H9 (cell line): ENCODE results near the gene PXN. TPM values are rescaled to one million over a fixed set of nuclear protein-coding genes. Genes with fewer than 3 reads are reported as not detected.
"Not testable (repeated sequence)": the region's sequence is repeated elsewhere in the genome, so short reads cannot be mapped to it uniquely, and the experiment has no call there.

Experiments used
- DNase-seq: peaks from one replicate; pipeline ENCODE4 v3.0.0-alpha.2; 2017
- H2AFZ ChIP-seq: one replicate; pipeline ENCODE4 v1.6.1; 2013; ENCODE audit warnings: mild to moderate bottlenecking, low read length, control low read depth, moderate library complexity
- H2AK5ac ChIP-seq: 2 replicates; pipeline ENCODE4 v1.6.1; 2013; ENCODE audit warnings: low read length, control low read depth, mixed read lengths; ENCODE audit not compliant: insufficient read length
- H2BK120ac ChIP-seq: one replicate; pipeline ENCODE4 v1.6.1; 2013; ENCODE audit warnings: low read depth, mild to moderate bottlenecking, low read length, control low read depth, inconsistent platforms; ENCODE audit not compliant: poor library complexity, severe bottlenecking
- H2BK12ac ChIP-seq: 2 replicates; pipeline ENCODE4 v1.6.1; 2013; ENCODE audit warnings: low read length, control low read depth, mixed read lengths, low read depth; ENCODE audit not compliant: insufficient read length
- H2BK15ac ChIP-seq: 2 replicates; pipeline ENCODE4 v1.6.1; 2013; ENCODE audit warnings: low read depth, low read length, control low read depth
- H2BK20ac ChIP-seq: one replicate; pipeline ENCODE4 v1.6.1; 2013; ENCODE audit warnings: low read depth, mild to moderate bottlenecking, low read length, control low read depth, inconsistent platforms; ENCODE audit not compliant: poor library complexity, severe bottlenecking
- H2BK5ac ChIP-seq: 2 replicates; pipeline ENCODE4 v1.6.1; 2013; ENCODE audit warnings: low read length, control low read depth, mixed read lengths; ENCODE audit not compliant: insufficient read length
- H3K14ac ChIP-seq: 2 replicates; pipeline ENCODE4 v1.6.1; 2013; ENCODE audit warnings: low read length, control low read depth; ENCODE audit not compliant: insufficient read depth
- H3K18ac ChIP-seq: 2 replicates; pipeline ENCODE4 v1.6.1; 2013; ENCODE audit warnings: low read depth, mild to moderate bottlenecking, mixed read lengths, low read length, control low read depth; ENCODE audit not compliant: insufficient read length
- H3K23ac ChIP-seq: 2 replicates; pipeline ENCODE4 v1.6.1; 2013; ENCODE audit warnings: low read length, control low read depth, mixed read lengths, low read depth; ENCODE audit not compliant: insufficient read length
- H3K23me2 ChIP-seq: 2 replicates; pipeline ENCODE4 v1.6.1; 2013; ENCODE audit warnings: low read depth, mild to moderate bottlenecking, mixed read lengths, low read length, control low read depth; ENCODE audit not compliant: insufficient read length, poor library complexity, severe bottlenecking
- H3K27ac ChIP-seq: 2 replicates; pipeline ENCODE4 v1.5.1; 2013; ENCODE audit warnings: low read length, control low read depth, mixed read lengths, low read depth; ENCODE audit not compliant: insufficient read length
- H3K27me3 ChIP-seq: 2 replicates; pipeline ENCODE4 v1.6.1; 2013; ENCODE audit warnings: low read length, control low read depth, inconsistent platforms; ENCODE audit not compliant: insufficient read depth
- H3K4ac ChIP-seq: 2 replicates; pipeline ENCODE4 v1.6.1; 2013; ENCODE audit warnings: low read depth, mild to moderate bottlenecking, control low read depth, inconsistent platforms, low read length, moderate library complexity
- H3K4me1 ChIP-seq: 2 replicates; pipeline ENCODE4 v1.6.1; 2013; ENCODE audit warnings: low read length, control low read depth, inconsistent platforms; ENCODE audit not compliant: insufficient read depth
- H3K4me2 ChIP-seq: 2 replicates; pipeline ENCODE4 v1.6.1; 2013; ENCODE audit warnings: low read length, control low read depth, mixed read lengths; ENCODE audit not compliant: insufficient read length, insufficient read depth
- H3K56ac ChIP-seq: 2 replicates; pipeline ENCODE4 v1.6.1; 2013; ENCODE audit warnings: low read depth, mild to moderate bottlenecking, mixed read lengths, low read length, control low read depth; ENCODE audit not compliant: insufficient read length
- H3K79me1 ChIP-seq: 2 replicates; pipeline ENCODE4 v1.6.1; 2013; ENCODE audit warnings: low read depth, mild to moderate bottlenecking, moderate library complexity, low read length, control low read depth, inconsistent platforms; ENCODE audit not compliant: insufficient read depth, poor library complexity, severe bottlenecking
- H3K79me2 ChIP-seq: 2 replicates; pipeline ENCODE4 v1.6.1; 2013; ENCODE audit warnings: low read length, control low read depth, inconsistent platforms; ENCODE audit not compliant: insufficient read depth
- H3K9ac ChIP-seq: 2 replicates; pipeline ENCODE4 v1.6.1; 2013; ENCODE audit warnings: low read length, control low read depth, mixed read lengths; ENCODE audit not compliant: insufficient read length; ENCODE audit errors: extremely low read depth
- H3K9me3 ChIP-seq: one replicate; pipeline ENCODE4 v1.6.1; 2013; ENCODE audit warnings: low read depth, low read length, inconsistent platforms; ENCODE audit not compliant: control insufficient read depth
- H3T11ph ChIP-seq: one replicate; pipeline ENCODE4 v1.6.1; 2013; ENCODE audit warnings: mild to moderate bottlenecking, low read length, control low read depth, inconsistent platforms
- H4K20me1 ChIP-seq: one replicate; pipeline ENCODE4 v1.6.1; 2013; ENCODE audit not compliant: control insufficient read depth, insufficient read length, insufficient read depth
- H4K5ac ChIP-seq: 2 replicates; pipeline ENCODE4 v1.6.1; 2013; ENCODE audit warnings: low read depth, mild to moderate bottlenecking, mixed read lengths, low read length, control low read depth; ENCODE audit not compliant: insufficient read length
- H4K8ac ChIP-seq: replicated peaks from 2 replicates; pipeline ENCODE4 v1.6.1; 2013; ENCODE audit warnings: low read length, control low read depth, mixed read lengths, low read depth; ENCODE audit not compliant: insufficient read length
- H4K91ac ChIP-seq: 2 replicates; pipeline ENCODE4 v1.6.1; 2013; ENCODE audit warnings: low read depth, mild to moderate bottlenecking, moderate library complexity, mixed read lengths, low read length, control low read depth; ENCODE audit not compliant: insufficient read length
- H3K27ac Mint-ChIP-seq, 3 experiments: 2 replicates in 2 of 3; 3 replicates in 1 of 3; pipeline ENCODE4 v1.8.0; 2020 to 2021; ENCODE audit warnings: mixed read lengths in 3 of 3, mild to moderate bottlenecking in 1 of 3, moderate library complexity in 1 of 3
- H3K27me3 Mint-ChIP-seq: 2 replicates; pipeline ENCODE4 v1.8.0; 2021; ENCODE audit warnings: low read depth, mild to moderate bottlenecking, moderate library complexity, mixed read lengths
- H3K36me3 Mint-ChIP-seq, 3 experiments: 2 replicates in 2 of 3; 3 replicates in 1 of 3; pipeline ENCODE4 v1.8.0; 2020 to 2021; ENCODE audit warnings: low read depth in 3 of 3, mixed read lengths in 3 of 3; ENCODE audit not compliant: insufficient read depth in 1 of 3
- H3K4me1 Mint-ChIP-seq, 2 experiments: 2 replicates each; pipeline ENCODE4 v1.8.0; 2020; ENCODE audit warnings: mixed read lengths in 2 of 2
- H3K4me3 Mint-ChIP-seq, 2 experiments: 2 replicates in 1 of 2; 3 replicates in 1 of 2; pipeline ENCODE4 v1.8.0; 2020 to 2021; ENCODE audit warnings: mild to moderate bottlenecking in 2 of 2, mixed read lengths in 2 of 2, moderate library complexity in 1 of 2
- H3K9me3 Mint-ChIP-seq, 2 experiments: 2 replicates in 1 of 2; 3 replicates in 1 of 2; pipeline ENCODE4 v1.8.0; 2020; ENCODE audit warnings: mild to moderate bottlenecking in 2 of 2, mixed read lengths in 2 of 2, moderate library complexity in 1 of 2
- CTCF ChIP-seq: fragments of 200-600 bp; sonication (generic); conservative IDR thresholded peaks from 3 replicates; pipeline ENCODE4 v1.8.0; 2021; ENCODE audit warnings: antibody characterized with exemption, mild to moderate bottlenecking
- WGBS: extraction: QIAGEN DNeasy Blood & Tissue Kit; methylation state at CpG from one replicate; pipeline ENCODE4 v1.1.7; 2013; ENCODE audit warnings: missing lambda C conversion rate, low lambda C conversion rate, mixed read lengths; ENCODE audit not compliant: insufficient read length; ENCODE audit errors: extremely low coverage; 5-methylcytosine and 5-hydroxymethylcytosine counted together
- total RNA-seq: library from RNA; stranded (reverse); gene quantifications from 2 replicates; pipeline ENCODE4 v1.2.1, GENCODE V29; 2021

PXN gene
- total RNA-seq, 1 experiment from 2014 or later: 92.8 TPM

GRCh38 chr12:120247183-120247582, 18.3 kb downstream of the PXN start:
- H3K9me3 Mint-ChIP-seq: no peaks in the 10 kb centered on the region

GRCh38 chr12:120246705-120247104, 18.8 kb downstream of the PXN start:
- H4K8ac ChIP-seq, H4K91ac ChIP-seq, H2BK12ac ChIP-seq, H3K23ac ChIP-seq, H3K14ac ChIP-seq, H3T11ph ChIP-seq, H2AK5ac ChIP-seq, H3K9me3 ChIP-seq, H3K27me3 ChIP-seq, H3K4me1 ChIP-seq, DNase-seq, H3K9ac ChIP-seq, H4K5ac ChIP-seq, H3K27ac ChIP-seq, H3K4ac ChIP-seq, H3K18ac ChIP-seq, H3K4me3 Mint-ChIP-seq, H3K79me1 ChIP-seq, H3K27me3 Mint-ChIP-seq, H3K4me2 ChIP-seq, H2BK5ac ChIP-seq, H3K56ac ChIP-seq, H3K9me3 Mint-ChIP-seq, H4K20me1 ChIP-seq, H3K36me3 Mint-ChIP-seq, H2BK15ac ChIP-seq, H2AFZ ChIP-seq, H3K23me2 ChIP-seq, H2BK20ac ChIP-seq, H2BK120ac ChIP-seq, H3K27ac Mint-ChIP-seq: not testable (repeated sequence)
- no CpG with 5 or more reads among the region's 5 CpGs for WGBS
- H3K79me2 ChIP-seq: peaks cover 39% of the 10 kb centered on the region; the same call in 1 of the 2 replicates
- H3K4me1 Mint-ChIP-seq: peaks cover 30 to 38% of the 10 kb centered on the region in 2 experiments

More at GRCh38 chr12:120247183-120247582, 18.3 kb downstream of the PXN start:
- Histone ChIP-seq H4K8ac (no peak overlapping the region), H4K91ac (no peak overlapping the region), H2BK20ac (no peak overlapping the region), H2AK5ac (no peak overlapping the region), H3K18ac (no peak overlapping the region), H2BK120ac (no peak overlapping the region), H3K79me1 (peaks cover 3% of the 10 kb centered on the region), H4K5ac (no peak overlapping the region), H3K79me2 (peaks cover 40% of the 10 kb centered on the region; the same call in 1 of the 2 replicates), H3K23ac (no peak overlapping the region), H2BK15ac (no peak overlapping the region), H3K4me1 (peaks cover 4% of the 10 kb centered on the region; the same call in 1 of the 2 replicates), H3K9ac (no peak overlapping the region), H4K20me1 (no peaks in the 10 kb centered on the region), H3T11ph (no peak overlapping the region), H3K4ac (no peak overlapping the region), H3K27me3 (no peaks in the 10 kb centered on the region; the same call in 1 of the 2 replicates), H3K27ac (no peak overlapping the region), H3K56ac (no peak overlapping the region), H2BK12ac (no peak overlapping the region), H2AFZ (no peak overlapping the region), H3K23me2 (no peaks in the 10 kb centered on the region), H3K9me3 (no peaks in the 10 kb centered on the region), H3K14ac (no peak overlapping the region), H2BK5ac (no peak overlapping the region), H3K4me2 (no peak overlapping the region)
- Mint-ChIP-seq H3K36me3 (peaks cover 0 to 5% (median 0%) of the 10 kb centered on the region in 3 experiments; a peak in 3 of 7 replicates), H3K4me1 (peaks cover 32 to 41% of the 10 kb centered on the region in 2 experiments), H3K4me3 (no peak overlapping the region), H3K27me3 (no peaks in the 10 kb centered on the region), H3K27ac (peak overlapping the region; percentile 15 to 18 (median 16); a peak in 3 of 7 replicates)
- DNase-seq: no peak
- TF ChIP-seq CTCF: no peak
- no CpG with 5 or more reads among the region's 3 CpGs for WGBS
